Heart right ventricle (tissue), 16 donors: Measurements from ENCODE around the gene AKAP13. TPM values are rescaled to one million over a fixed set of nuclear protein-coding genes. Genes with fewer than 3 reads are reported as not detected.

ENCODE experiments used
- ATAC-seq, 8 donors: fragments of 200-7000 bp; cut with Tn5 transposase; one replicate each; pipeline ENCODE4 v1.9.1; 2020; ENCODE audit warnings: mild to moderate bottlenecking in 8 of 8, moderate library complexity in 8 of 8, moderate number of reproducible peaks in 1 of 8
- DNase-seq, 2 donors: peaks; one replicate each; pipeline ENCODE4 v3.0.0-alpha.2; 2020
- H3K27ac ChIP-seq, 10 donors: fragments of 200-600 bp; sonication (generic) in 2 of 10; one replicate each; pipeline versions ENCODE4 v1.5.0 to v1.8.0; 2020 to 2022; ENCODE audit warnings: mild to moderate bottlenecking in 3 of 10
- H3K27me3 ChIP-seq, 7 donors: fragments of 200-600 bp; one replicate each; pipeline ENCODE4 v1.8.0; 2021 to 2022; ENCODE audit warnings: mild to moderate bottlenecking in 2 of 7
- H3K36me3 ChIP-seq, 9 donors: fragments of 200-600 bp; sonication (generic) in 1 of 9; one replicate each; pipeline versions ENCODE4 v1.5.0 to v1.8.0; 2020 to 2022; ENCODE audit warnings: mild to moderate bottlenecking in 2 of 9
- H3K4me1 ChIP-seq, 9 donors: fragments of 200-600 bp; sonication (generic) in 1 of 9; one replicate each; pipeline versions ENCODE4 v1.5.0 to v1.8.0; 2020 to 2022; ENCODE audit warnings: mild to moderate bottlenecking in 4 of 9
- H3K4me3 ChIP-seq, 10 donors: fragments of 200-600 bp; sonication (generic) in 2 of 10; one replicate each; pipeline versions ENCODE4 v1.5.0 to v1.8.0; 2020 to 2022; ENCODE audit warnings: mild to moderate bottlenecking in 7 of 10, moderate library complexity in 2 of 10
- H3K9me3 ChIP-seq, 11 donors: fragments of 200-600 bp in 10 of 11; sonication (generic) in 2 of 11; one replicate each; pipeline versions ENCODE4 v1.5.0 to v1.8.0; 2013 to 2022; ENCODE audit warnings: mild to moderate bottlenecking in 2 of 11, control low read depth in 1 of 11, moderate library complexity in 1 of 11
- WGBS, 2 donors: extraction: QIAGEN DNeasy Blood & Tissue Kit; methylation state at CpG; one replicate each; pipeline ENCODE4 v1.1.7; 2013; ENCODE audit warnings: inconsistent platforms in 1 of 2; 5-methylcytosine and 5-hydroxymethylcytosine counted together
- intact Hi-C, 10 donors: fragments of 100-400 bp; cut with DNase I; formaldehyde crosslinking; loops; one replicate each; pipeline versions ENCODE4 v1.11.1 to v1.14.2; 2022
- polyA plus RNA-seq, 2 donors: library from polyadenylated mRNA; stranded (reverse); fragments of 200-250 nt; gene quantifications; one replicate each; pipeline ENCODE4 v1.2.3, GENCODE V29; 2013
- total RNA-seq, 10 donors: library from RNA; stranded (reverse); fragmentation: NEBNext Ultra II Directional in 3 of 10; extraction: Animal tissue kit (Norgen Biotek cat#: 25700) in 3 of 10; gene quantifications; one replicate each; pipeline versions ENCODE4 v1.2.1 to v1.2.4, GENCODE V29; 2021 to 2023
- TF ChIP-seq, protein P1 (sequence below), 9 donors: fragments of 200-600 bp; sonication (generic) in 2 of 9; IDR thresholded peaks; one replicate each; pipeline versions ENCODE4 v1.5.0 to v1.8.0; 2021 to 2022; ENCODE audit warnings: antibody characterized with exemption in 9 of 9, mild to moderate bottlenecking in 5 of 9, moderate library complexity in 1 of 9
- donor health status: Arrhythmogenic right ventricular cardiomyopathy.
- donor health status: ischemic (EF 13 %, LVEDD 7.1; RV severe dilation, severe dysfunction).
- donor health status: healthy with polysubstance abuse.
- donor health status: DM: no; HTN: yes; CAD: no.
- donor health status: DM: no; HTN: no; CAD: no.
- donor health status: ischemic (EF 25% LVEDD 6.9; RV normal size, moderate dysfunction).
- donor health status: ischemic (EF 25% LVEDD 5.7; RV mildly dilated, moderate dysfunction).
- donor health status: healthy.
- donor health status: DM: yes; HTN: yes; CAD: no.
- donor health status: Ischemic cardiomyopathy.
- donor health status: ischemic (EF 35%, LVEDD 5.7; RV mildly dilated, moderate dysfunction).
- donor health status: nonischemic (EF 11% LVEDD 7.7; RV severe dilation, severe dysfunction).
- donor health status: DM: yes; HTN: yes; CAD: no.
- donor health status: PGD.
- donor health status: ischemic (EF 29% LVEDD 5.4; RV normal size, mild dysfunction).
- donor health status: nonischemic (EF 23%, LVEDD 6.1; RV moderate dilation, normal function).

AKAP13 gene
- total and polyA plus RNA-seq, 12 donors = 89.3 to 645 (median 480) TPM

DNA sequence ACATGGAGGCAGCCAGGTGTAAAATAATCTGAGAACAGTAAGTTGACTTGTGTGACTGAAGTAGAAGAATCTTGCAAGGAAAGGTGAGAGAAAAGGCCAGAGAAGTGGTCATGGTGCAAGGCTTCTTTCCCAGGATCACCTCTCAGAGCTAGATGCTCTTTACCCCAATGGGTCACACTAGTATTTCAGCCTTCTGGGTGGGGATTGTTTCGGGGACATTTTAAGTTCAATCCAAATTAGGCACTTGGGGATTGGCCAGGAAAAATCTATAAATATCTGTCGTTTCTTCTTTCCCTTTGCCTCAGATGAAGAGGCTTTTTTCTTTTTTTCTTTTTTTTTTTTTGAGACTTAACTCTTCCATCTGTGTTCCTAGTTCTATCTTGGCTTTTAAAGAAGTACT lies 226.3 kb downstream of the AKAP13 start:
- DNase-seq = peak in 1 of 2 donors; percentile 39
- Histone ChIP-seq H3K36me3 (peaks cover 0 to 65% (median 7%) of the 10 kb centered on the region in 9 donors), H3K27ac (peak overlapping the region in 9 of 10 donors; percentile 41 to 87 (median 67)), H3K4me1 (peaks cover 9 to 76% (median 56%) of the 10 kb centered on the region in 9 donors), H3K27me3 (no peaks in the 10 kb centered on the region), H3K9me3 (no peaks in the 10 kb centered on the region), H3K4me3 (peak overlapping the region in 1 of 10 donors; percentile 13)
- intact Hi-C loops = loop anchor here in 1 of 10 donors (5.0 kb wide), 1 partner anchor 141 kb away; no protein-coding TSS in a partner anchor
- 11 to 13% methylated on average over 2 of the region's 2 CpGs for WGBS, 2 donors
- TF ChIP-seq, protein P1, sequence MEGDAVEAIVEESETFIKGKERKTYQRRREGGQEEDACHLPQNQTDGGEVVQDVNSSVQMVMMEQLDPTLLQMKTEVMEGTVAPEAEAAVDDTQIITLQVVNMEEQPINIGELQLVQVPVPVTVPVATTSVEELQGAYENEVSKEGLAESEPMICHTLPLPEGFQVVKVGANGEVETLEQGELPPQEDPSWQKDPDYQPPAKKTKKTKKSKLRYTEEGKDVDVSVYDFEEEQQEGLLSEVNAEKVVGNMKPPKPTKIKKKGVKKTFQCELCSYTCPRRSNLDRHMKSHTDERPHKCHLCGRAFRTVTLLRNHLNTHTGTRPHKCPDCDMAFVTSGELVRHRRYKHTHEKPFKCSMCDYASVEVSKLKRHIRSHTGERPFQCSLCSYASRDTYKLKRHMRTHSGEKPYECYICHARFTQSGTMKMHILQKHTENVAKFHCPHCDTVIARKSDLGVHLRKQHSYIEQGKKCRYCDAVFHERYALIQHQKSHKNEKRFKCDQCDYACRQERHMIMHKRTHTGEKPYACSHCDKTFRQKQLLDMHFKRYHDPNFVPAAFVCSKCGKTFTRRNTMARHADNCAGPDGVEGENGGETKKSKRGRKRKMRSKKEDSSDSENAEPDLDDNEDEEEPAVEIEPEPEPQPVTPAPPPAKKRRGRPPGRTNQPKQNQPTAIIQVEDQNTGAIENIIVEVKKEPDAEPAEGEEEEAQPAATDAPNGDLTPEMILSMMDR (IDR thresholded peaks at IDR 0.05) = no peak
- peak; percentile 9 to 59 (median 42) for ATAC-seq

DNA sequence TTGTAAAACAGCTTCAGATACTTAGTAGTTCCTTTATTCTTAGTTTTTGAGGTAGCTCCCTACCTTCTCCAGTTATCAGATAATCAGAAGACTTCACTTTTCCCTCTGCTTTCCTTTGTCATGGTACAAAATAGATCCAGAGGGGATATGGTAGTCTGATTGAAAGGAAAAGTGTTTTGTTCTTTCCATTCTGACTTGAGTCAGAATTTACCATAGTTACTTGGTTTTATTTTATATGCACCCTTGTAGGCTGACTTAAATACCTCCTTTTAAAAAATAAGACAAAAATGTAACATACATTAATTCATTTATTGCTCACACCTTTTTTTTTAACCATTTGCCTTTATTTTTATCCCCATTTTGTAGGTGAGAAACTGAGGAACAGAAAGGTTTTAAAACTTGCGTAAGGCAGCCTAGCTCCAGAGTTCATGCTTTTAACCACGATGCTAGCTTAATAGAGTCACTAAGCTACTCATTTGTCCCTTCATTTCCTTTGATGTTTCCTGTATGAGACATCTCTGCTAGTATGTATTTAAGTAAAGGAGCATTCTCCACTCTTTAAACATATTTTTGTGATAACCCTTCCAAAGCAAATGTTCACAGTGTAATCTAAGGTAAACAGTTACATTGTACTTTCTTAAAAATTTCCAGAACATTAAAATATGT lies 226.9 kb downstream of the AKAP13 start:
- Histone ChIP-seq H3K27ac (peak overlapping the region in 9 of 10 donors; percentile 41 to 87 (median 67)), H3K4me1 (peaks cover 9 to 77% (median 56%) of the 10 kb centered on the region in 9 donors), H3K27me3 (no peaks in the 10 kb centered on the region), H3K9me3 (no peaks in the 10 kb centered on the region), H3K4me3 (peak overlapping the region in 1 of 10 donors; percentile 13), H3K36me3 (peaks cover 0 to 65% (median 7%) of the 10 kb centered on the region in 9 donors)
- intact Hi-C loops = loop anchor here in 1 of 10 donors (5.0 kb wide), 1 partner anchor 140 kb away; no protein-coding TSS in a partner anchor
- TF ChIP-seq, protein P1 (IDR thresholded peaks at IDR 0.05) = no peak
- peak in 2 of 8 donors; percentile 29 to 33 for ATAC-seq
- 45 to 52% methylated on average over 2 of the region's 2 CpGs for WGBS, 2 donors
- DNase-seq = no peak

DNA sequence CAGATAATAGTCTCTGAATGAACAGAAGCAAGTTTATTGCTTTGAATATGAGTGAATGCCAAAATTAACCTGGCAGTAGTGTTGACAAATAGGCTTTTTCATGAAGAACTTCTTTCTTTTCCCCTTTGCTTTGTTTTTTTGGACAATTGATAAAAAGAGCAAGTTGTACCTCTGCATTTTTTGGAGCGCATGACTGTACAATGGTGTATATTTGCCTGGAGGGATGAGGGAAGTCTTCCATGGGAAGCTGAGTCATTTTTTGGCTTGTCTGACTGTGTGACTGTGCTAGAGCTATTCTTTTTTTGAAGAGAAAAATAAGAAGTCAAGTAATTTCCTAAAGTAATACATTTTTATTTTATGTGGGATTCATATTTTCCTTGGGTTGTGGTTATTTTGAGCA lies 227.4 kb downstream of the AKAP13 start:
- 33% methylated on average over 1 of the region's 1 CpG for WGBS, 2 donors
- DNase-seq = peak in 1 of 2 donors; percentile 65
- Histone ChIP-seq H3K27me3 (no peaks in the 10 kb centered on the region), H3K4me1 (peaks cover 9 to 77% (median 56%) of the 10 kb centered on the region in 9 donors), H3K36me3 (peaks cover 0 to 64% (median 7%) of the 10 kb centered on the region in 9 donors), H3K9me3 (no peaks in the 10 kb centered on the region), H3K4me3 (no peak overlapping the region), H3K27ac (peak overlapping the region in 9 of 10 donors; percentile 41 to 87 (median 67))
- TF ChIP-seq, protein P1 (IDR thresholded peaks at IDR 0.05) = no peak
- intact Hi-C loops = loop anchor here in 1 of 10 donors (5.0 kb wide), 1 partner anchor 139 kb away; no protein-coding TSS in a partner anchor
- ATAC-seq = peak in 7 of 8 donors; percentile 53 to 89 (median 88)

DNA sequence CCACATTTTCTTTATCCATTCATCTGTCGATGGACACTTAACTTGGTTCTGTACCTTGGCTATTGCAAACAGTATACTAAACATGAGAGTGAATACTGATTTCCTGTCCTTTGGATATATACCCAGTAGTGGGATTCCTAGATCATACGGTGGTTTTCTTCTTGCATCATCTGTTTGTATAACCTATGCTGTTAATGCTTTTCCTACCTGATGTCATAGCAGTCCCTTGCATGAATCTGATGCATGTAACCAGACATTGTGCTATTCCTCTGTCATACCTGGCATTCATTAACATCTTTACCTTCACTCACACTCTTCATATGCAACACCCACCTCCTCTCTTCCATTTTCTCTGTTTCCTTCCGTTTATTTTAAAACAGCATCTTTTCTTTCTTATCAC lies 229.1 kb downstream of the AKAP13 start:
- H3K36me3 ChIP-seq = peaks cover 0 to 51% (median 0%) of the 10 kb centered on the region in 9 donors
- WGBS, 2 donors = 83 to 85% methylated on average over 3 of the region's 3 CpGs
- no peaks in the 10 kb centered on the region for H3K27me3 ChIP-seq
- H3K4me1 ChIP-seq = peaks cover 9 to 72% (median 64%) of the 10 kb centered on the region in 9 donors
- no peak for ATAC-seq
- H3K27ac ChIP-seq = peak overlapping the region in 6 of 10 donors; percentile 0 to 87 (median 16)
- no peak for DNase-seq
- TF ChIP-seq, protein P1 (IDR thresholded peaks at IDR 0.05) = no peak
- no peak overlapping the region for H3K4me3 ChIP-seq
- H3K9me3 ChIP-seq = no peaks in the 10 kb centered on the region
- intact Hi-C loops = loop anchor here in 1 of 10 donors (5.0 kb wide), 1 partner anchor 138 kb away; no protein-coding TSS in a partner anchor
